Activated CD8-positive, alpha-beta memory T cell treated with anti-CD3 and anti-CD28 coated beads, Interleukin-2, amount 10 ng/mL, durations not matched to agents 7 days and 5 days (primary cell): Measurements from ENCODE around the gene OR10P1. TPM values are rescaled to one million over a fixed set of nuclear protein-coding genes. Genes with fewer than 3 reads are reported as not detected.

Source experiments
- ATAC-seq: fragments of 150-1000 bp; cut with Tn5 transposase; one replicate; pipeline ENCODE4 v1.10.0; 2021; ENCODE audit warnings: moderate library complexity
- CTCF ChIA-PET: fragments of 350-600 bp; sonication (Branson Sonifier 250); formaldehyde crosslinking; loops from one replicate; lab custom pipeline; 2021; ENCODE audit warnings: antibody characterized with exemption; lab: Charles Lee
- DNase-seq: peaks from one replicate; pipeline ENCODE4 v3.0.0-alpha.2; 2020
- H3K27ac Mint-ChIP-seq: one replicate; pipeline ENCODE4 v1.8.0; 2021; ENCODE audit warnings: mild to moderate bottlenecking, mixed read lengths
- H3K27me3 Mint-ChIP-seq: one replicate; pipeline ENCODE4 v1.8.0; 2021; ENCODE audit warnings: mixed read lengths
- H3K36me3 Mint-ChIP-seq: one replicate; pipeline ENCODE4 v1.8.0; 2021; ENCODE audit warnings: mild to moderate bottlenecking, mixed read lengths
- H3K4me1 Mint-ChIP-seq: one replicate; pipeline ENCODE4 v1.8.0; 2021; ENCODE audit warnings: mixed read lengths
- H3K4me3 Mint-ChIP-seq: one replicate; pipeline ENCODE4 v1.8.0; 2021; ENCODE audit warnings: mild to moderate bottlenecking, moderate library complexity, mixed read lengths
- H3K9me3 Mint-ChIP-seq: one replicate; pipeline ENCODE4 v1.8.0; 2022; ENCODE audit warnings: low read depth, mixed read lengths
- total RNA-seq, 2 experiments: library from RNA; stranded (reverse); gene quantifications; one replicate each; pipeline ENCODE4 v1.2.3, GENCODE V29; 2021

OR10P1 gene
- total RNA-seq, 2 experiments from 2014 or later = not detected

DNA sequence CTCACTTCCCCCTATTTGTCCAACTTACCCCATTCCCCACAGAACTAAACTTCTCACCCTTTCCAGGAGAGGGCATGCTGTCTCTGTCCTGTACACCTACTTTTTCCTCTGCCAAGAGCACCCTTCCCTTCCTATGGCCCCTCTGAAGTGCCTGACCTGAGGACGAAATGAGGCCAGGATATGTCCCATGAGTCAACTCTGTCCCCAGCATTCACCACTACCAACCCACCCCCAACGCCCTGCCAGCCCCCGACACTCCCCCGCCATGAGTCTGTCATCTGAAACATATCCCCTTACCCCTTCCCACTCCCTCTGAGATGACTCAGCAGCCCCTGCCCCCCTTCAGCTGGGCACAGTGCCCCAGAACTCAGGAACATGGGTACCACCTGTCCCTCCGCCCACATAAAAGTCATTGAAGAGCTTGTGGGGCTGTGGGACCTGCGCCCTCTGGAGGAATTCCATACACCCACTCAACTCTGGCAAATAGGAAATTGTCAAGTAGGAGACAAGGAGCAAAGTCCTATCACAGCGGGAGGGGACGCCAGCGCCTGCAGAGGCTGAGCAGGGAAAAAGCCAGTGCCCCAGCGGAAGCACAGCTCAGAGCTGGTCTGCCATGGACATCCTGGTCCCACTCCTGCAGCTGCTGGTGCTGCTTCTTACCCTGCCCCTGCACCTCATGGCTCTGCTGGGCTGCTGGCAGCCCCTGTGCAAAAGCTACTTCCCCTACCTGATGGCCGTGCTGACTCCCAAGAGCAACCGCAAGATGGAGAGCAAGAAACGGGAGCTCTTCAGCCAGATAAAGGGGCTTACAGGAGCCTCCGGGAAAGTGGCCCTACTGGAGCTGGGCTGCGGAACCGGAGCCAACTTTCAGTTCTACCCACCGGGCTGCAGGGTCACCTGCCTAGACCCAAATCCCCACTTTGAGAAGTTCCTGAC is 44.7 kb downstream of the OR10P1 start:
- Mint-ChIP-seq H3K27ac (no peak overlapping the region), H3K4me1 (peaks cover 10% of the 10 kb centered on the region), H3K9me3 (no peaks in the 10 kb centered on the region), H3K4me3 (no peak overlapping the region), H3K36me3 (no peaks in the 10 kb centered on the region), H3K27me3 (peaks cover 44% of the 10 kb centered on the region)
- ATAC-seq = peak; percentile 57
- CTCF ChIA-PET = interaction anchor here (0.6 to 2.2 kb wide), 2 partner anchors 25 to 48 kb away, joined by 3 to 12 read pairs; no protein-coding TSS in a partner anchor
- DNase-seq = no peak

DNA sequence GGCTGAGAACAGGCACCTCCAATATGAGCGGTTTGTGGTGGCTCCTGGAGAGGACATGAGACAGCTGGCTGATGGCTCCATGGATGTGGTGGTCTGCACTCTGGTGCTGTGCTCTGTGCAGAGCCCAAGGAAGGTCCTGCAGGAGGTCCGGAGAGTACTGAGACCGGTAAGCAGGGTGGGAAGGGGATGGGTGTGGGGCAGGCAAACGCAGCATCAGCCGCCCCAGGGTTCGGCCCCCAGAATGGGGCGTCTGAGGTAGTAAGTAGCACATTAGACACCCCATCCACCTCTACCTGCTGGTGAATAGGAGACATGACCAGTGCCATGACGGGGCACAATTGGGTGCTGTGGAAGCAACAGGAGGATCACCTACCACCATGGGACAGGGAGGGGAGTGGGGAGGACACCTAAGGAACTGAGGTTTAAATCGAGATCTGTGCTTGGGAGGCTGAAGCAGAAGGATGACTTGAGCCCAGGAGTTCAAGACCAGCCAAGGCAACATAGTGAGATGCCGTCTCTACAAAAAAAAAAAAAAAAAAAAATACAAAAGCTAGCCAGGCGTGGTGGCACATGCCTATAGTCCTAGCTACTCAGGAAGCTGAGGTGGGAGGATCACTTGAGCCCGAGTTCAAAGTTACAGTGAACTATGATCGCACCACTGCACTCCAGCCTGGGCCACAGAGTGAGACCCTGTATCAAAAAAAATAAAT is 45.5 kb downstream of the OR10P1 start:
- ATAC-seq (no peak), DNase-seq (no peak)
- CTCF ChIA-PET = interaction anchor here (0.6 to 2.2 kb wide), 2 partner anchors 26 to 64 kb away, joined by 3 to 12 read pairs; no protein-coding TSS in a partner anchor
- Mint-ChIP-seq H3K4me1 (peaks cover 13% of the 10 kb centered on the region), H3K27me3 (peaks cover 42% of the 10 kb centered on the region), H3K36me3 (no peaks in the 10 kb centered on the region), H3K9me3 (no peaks in the 10 kb centered on the region), H3K4me3 (no peak overlapping the region), H3K27ac (no peak overlapping the region)

DNA sequence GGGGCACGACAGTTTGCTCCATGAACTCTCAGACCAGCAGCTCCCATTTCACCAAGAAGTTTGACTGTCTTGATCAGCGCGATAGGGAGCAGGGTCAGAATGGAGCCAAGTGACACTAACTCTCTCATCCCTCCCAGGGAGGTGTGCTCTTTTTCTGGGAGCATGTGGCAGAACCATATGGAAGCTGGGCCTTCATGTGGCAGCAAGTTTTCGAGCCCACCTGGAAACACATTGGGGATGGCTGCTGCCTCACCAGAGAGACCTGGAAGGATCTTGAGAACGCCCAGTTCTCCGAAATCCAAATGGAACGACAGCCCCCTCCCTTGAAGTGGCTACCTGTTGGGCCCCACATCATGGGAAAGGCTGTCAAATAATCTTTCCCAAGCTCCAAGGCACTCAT is 47.0 kb downstream of the OR10P1 start:
- H3K27ac Mint-ChIP-seq = no peak overlapping the region
- no peaks in the 10 kb centered on the region for H3K9me3 Mint-ChIP-seq
- ATAC-seq (no peak), DNase-seq (no peak)
- H3K4me3 Mint-ChIP-seq = no peak overlapping the region
- no peaks in the 10 kb centered on the region for H3K36me3 Mint-ChIP-seq
- CTCF ChIA-PET = no interaction called here
- H3K27me3 Mint-ChIP-seq = peaks cover 41% of the 10 kb centered on the region
- H3K4me1 Mint-ChIP-seq = peaks cover 17% of the 10 kb centered on the region

DNA sequence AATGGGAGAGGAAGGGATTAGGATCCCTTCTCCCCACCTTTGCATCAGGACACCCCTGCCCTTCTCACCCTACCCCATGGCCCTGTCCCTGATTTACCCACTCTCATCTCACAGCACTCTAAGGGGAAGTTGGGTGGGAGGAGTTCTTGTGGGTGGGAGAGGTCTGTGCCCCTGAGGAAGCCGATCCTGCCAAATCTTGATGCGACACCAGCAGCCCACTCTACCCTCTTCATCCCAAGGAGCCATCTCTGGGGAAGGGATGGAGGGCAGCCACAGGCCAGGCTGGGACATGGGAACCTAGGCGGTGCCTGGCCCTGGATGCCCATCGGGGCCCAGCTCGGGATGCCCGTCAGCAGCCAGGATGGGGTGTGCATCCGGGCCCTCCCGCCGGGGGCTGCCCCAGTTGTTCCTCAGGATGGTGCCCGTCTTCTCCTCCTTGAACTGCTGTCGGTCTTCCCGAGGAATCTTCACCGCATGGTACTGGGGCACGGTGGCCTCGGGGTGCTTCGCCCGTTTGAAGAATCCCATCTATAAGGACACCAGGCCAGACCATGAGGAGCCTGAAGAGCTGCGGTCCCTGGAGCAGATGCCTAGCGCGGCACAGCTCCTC is 48.2 kb downstream of the OR10P1 start:
- no peak overlapping the region for H3K4me3 Mint-ChIP-seq
- no peak for ATAC-seq
- no peaks in the 10 kb centered on the region for H3K9me3 Mint-ChIP-seq
- H3K27me3 Mint-ChIP-seq = peaks cover 31% of the 10 kb centered on the region
- no peaks in the 10 kb centered on the region for H3K36me3 Mint-ChIP-seq
- H3K27ac Mint-ChIP-seq = no peak overlapping the region
- peaks cover 17% of the 10 kb centered on the region for H3K4me1 Mint-ChIP-seq
- CTCF ChIA-PET = no interaction called here
- DNase-seq = no peak

DNA sequence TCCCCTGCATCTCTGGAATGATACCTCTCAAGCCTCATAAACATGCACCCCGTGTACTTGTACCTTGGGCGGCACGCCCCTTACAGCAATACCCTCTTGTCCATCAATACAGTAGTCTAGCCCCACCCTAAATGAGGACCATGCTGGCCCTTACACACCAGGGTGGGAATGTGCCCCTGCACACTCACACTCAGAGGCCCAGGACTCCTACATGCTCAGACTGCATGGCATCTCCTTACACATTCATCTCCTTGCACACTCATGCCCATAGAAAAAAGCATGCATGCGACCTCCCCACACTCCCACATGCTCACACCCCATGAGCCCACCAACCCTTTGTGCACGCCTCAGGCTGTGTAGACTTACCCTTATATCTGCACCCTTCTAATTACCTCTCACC is 49.0 kb downstream of the OR10P1 start:
- CTCF ChIA-PET = interaction anchor here (1.2 kb wide), 1 partner anchor 25 kb away, joined by 3 read pairs; no protein-coding TSS in a partner anchor
- H3K27ac Mint-ChIP-seq = no peak overlapping the region
- H3K9me3 Mint-ChIP-seq = no peaks in the 10 kb centered on the region
- no peak for ATAC-seq
- H3K27me3 Mint-ChIP-seq = peaks cover 27% of the 10 kb centered on the region
- no peak for DNase-seq
- peaks cover 17% of the 10 kb centered on the region for H3K4me1 Mint-ChIP-seq
- no peak overlapping the region for H3K4me3 Mint-ChIP-seq
- no peaks in the 10 kb centered on the region for H3K36me3 Mint-ChIP-seq

DNA sequence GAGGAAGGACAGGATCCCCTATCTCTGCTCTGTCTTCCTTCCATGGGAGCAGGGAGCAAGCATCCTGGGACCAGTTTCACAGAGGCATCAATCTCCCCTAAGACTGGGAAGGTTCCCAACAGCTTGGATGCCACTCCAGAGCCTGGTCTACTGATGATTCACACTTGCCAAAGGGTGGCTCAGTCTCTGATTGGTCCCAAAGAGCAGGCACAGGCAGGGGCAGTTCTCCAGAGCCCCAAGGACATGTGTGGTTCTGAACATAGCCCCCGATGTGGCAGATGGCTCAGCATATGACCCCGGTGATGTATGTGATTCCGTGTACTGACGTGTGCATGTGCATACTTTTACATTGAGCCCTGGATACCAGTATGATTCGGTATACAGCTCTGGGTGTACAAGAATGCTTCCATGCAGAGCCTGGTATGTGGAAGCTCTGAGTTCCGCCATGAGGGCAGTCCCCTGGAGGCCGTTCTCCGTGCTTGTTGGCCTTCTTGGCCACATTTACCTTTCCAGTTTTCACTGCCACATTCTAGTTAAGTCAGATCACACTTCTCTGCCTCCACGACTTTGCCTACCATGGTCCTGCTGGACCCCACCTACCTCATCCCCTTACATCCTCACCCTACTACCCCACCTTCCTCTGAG is 49.8 kb downstream of the OR10P1 start:
- no peaks in the 10 kb centered on the region for H3K36me3 Mint-ChIP-seq
- H3K4me1 Mint-ChIP-seq = peaks cover 11% of the 10 kb centered on the region
- H3K27ac Mint-ChIP-seq = no peak overlapping the region
- peaks cover 19% of the 10 kb centered on the region for H3K27me3 Mint-ChIP-seq
- no peak for DNase-seq
- CTCF ChIA-PET = interaction anchor here (1.2 kb wide), 1 partner anchor 24 kb away, joined by 3 read pairs; no protein-coding TSS in a partner anchor
- no peaks in the 10 kb centered on the region for H3K9me3 Mint-ChIP-seq
- H3K4me3 Mint-ChIP-seq = no peak overlapping the region
- no peak for ATAC-seq

Other genes starting within 250 kb of the OR10P1 start
- not detected for gene OR6C65, start 236.4 kb upstream of the OR10P1 start, total RNA-seq
- gene OR6C76, start 210.6 kb upstream of the OR10P1 start, total RNA-seq = not detected
- not detected for gene OR6C2, start 192.8 kb upstream of the OR10P1 start, total RNA-seq
- not detected for gene OR6C70, start 166.8 kb upstream of the OR10P1 start, total RNA-seq
- not detected for gene OR6C68, start 144.5 kb upstream of the OR10P1 start, total RNA-seq
- not detected for gene OR6C4, start 87.3 kb upstream of the OR10P1 start, total RNA-seq
- gene OR2AP1, start 64.4 kb upstream of the OR10P1 start, total RNA-seq = not detected
- gene ITGA7, start 71.0 kb downstream of the OR10P1 start, total RNA-seq = 1 to 10 TPM; 3.7 to 4.4 TPM
- gene BLOC1S1, start 79.2 kb downstream of the OR10P1 start, total RNA-seq = 100 to 1,000 TPM; 151 to 152 TPM
- 10 to 100 TPM; 11.1 to 14.4 TPM for gene RDH5, start 83.5 kb downstream of the OR10P1 start, total RNA-seq
- gene CD63, start 92.1 kb downstream of the OR10P1 start, total RNA-seq = 100 to 1,000 TPM; 222 to 288 TPM
- 10 to 100 TPM; 10.9 to 14.1 TPM for gene GDF11, start 106.2 kb downstream of the OR10P1 start, total RNA-seq
- 10 to 100 TPM; 96.8 to 98.6 TPM for gene SARNP, start 180.8 kb downstream of the OR10P1 start, total RNA-seq
- gene ORMDL2, start 181.1 kb downstream of the OR10P1 start, total RNA-seq = 10 to 100 TPM; 45.8 to 57.2 TPM
- gene DNAJC14, start 192.7 kb downstream of the OR10P1 start, total RNA-seq = 10 to 100 TPM; 33.5 to 38.4 TPM
- not detected for gene MMP19, start 206.0 kb downstream of the OR10P1 start, total RNA-seq